Keratinocyte (primary cell): Measurements from ENCODE around the gene PREB.

Source experiments
- CTCF ChIP-seq, 3 experiments: IDR thresholded peaks in 1 of 3; conservative IDR thresholded peaks in 1 of 3; optimal IDR thresholded peaks in 1 of 3; 2 replicates in 2 of 3; 3 replicates in 1 of 3; pipeline versions ENCODE3 to v1.5.1; 2011; ENCODE audit warnings: low read length in 3 of 3, mild to moderate bottlenecking in 3 of 3, moderate library complexity in 2 of 3, control low read depth in 1 of 3, inconsistent platforms in 1 of 3; ENCODE audit not compliant: insufficient read depth in 2 of 3; ENCODE audit errors: extremely low read depth in 1 of 3
- EZH2 ChIP-seq: IDR thresholded peaks from one replicate; pipeline ENCODE4 v1.6.1; 2012; ENCODE audit warnings: inconsistent platforms, mild to moderate bottlenecking, low read length, moderate library complexity

- TF ChIP-seq CTCF (optimal IDR thresholded peaks at IDR 0.05 in 1 of 3, IDR thresholded peaks at IDR 0.05 in 1 of 3, conservative IDR thresholded peaks at IDR 0.05 in 1 of 3; ENCODE audit: extremely low read depth in 1 of 3, insufficient read depth in 2 of 3, low read length in 3 of 3) = no peak
- TF ChIP-seq EZH2 = no peak
These were observed 4.0 kb downstream of the PREB start for GRCh38 chr2:27130396-27130795.
